Transverse colon (tissue), 4 donors: ENCODE data around the gene TMEM129.

Source experiments
- EP300 ChIP-seq: sonication (generic); formaldehyde crosslinking; IDR thresholded peaks from one replicate; pipeline ENCODE4 v1.6.1; 2017; ENCODE audit warnings: antibody characterized with exemption, low read depth
- POLR2A ChIP-seq: fragments of 450-650 bp; IDR thresholded peaks from one replicate; pipeline ENCODE4 v1.6.1; 2016; ENCODE audit warnings: antibody characterized with exemption, mild to moderate bottlenecking, moderate library complexity
- POLR2AphosphoS5 ChIP-seq, 3 donors: sonication (generic); formaldehyde crosslinking; IDR thresholded peaks; one replicate each; pipeline ENCODE4 v1.6.1; 2016; ENCODE audit warnings: antibody characterized with exemption in 3 of 3
- TF ChIP-seq, protein P1 (sequence below), 5 experiments: fragments of 200-600 bp in 3 of 5; fragments of 450-650 bp in 2 of 5; sonication (generic) in 3 of 5; IDR thresholded peaks; 1 replicate in 2 of 5; 2 replicates in 3 of 5; pipeline ENCODE4 v1.5.1; 2016 to 2017; ENCODE audit warnings: antibody characterized with exemption in 5 of 5, inconsistent platforms in 3 of 5, mild to moderate bottlenecking in 2 of 5, moderate library complexity in 1 of 5

DNA sequence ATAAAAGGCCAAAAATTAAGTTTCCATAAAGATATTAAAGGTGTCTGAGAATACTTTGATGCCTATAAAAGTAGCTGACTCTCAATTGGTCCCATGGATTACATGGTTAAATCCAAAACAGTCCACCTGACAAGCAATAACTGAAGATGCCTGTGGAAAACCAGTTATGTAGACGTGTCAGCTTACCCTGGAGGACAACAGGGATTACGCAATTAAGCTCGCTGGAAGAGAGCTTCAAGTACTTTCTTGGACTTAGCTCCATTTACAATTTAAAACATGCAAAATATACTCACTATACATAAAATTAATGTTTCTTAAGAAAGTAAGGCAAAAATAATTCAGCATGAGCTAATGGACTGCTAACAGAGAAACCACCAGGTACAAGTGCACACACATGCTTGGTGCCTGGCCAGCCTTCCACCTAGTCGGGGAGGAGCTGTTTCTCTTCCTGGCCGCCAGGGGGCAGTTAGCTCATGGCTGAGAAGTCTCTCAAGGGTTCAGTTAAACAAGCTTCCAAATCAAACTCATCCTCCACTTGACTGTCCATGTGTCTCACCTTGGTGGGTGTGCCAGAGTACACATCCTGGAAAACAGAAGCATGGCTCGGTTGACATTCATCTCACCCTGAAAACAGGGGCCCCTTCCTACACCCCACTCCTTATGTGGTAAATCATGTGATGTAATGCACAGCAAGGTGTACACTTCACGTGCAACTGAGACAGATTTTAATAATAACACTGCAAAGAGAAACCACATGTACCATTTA, 27.8 kb downstream of the TMEM129 start:
- TF ChIP-seq POLR2A (no peak), EP300 (no peak), POLR2AphosphoS5 (IDR thresholded peaks at IDR 0.05) (no peak)
- TF ChIP-seq, protein P1, sequence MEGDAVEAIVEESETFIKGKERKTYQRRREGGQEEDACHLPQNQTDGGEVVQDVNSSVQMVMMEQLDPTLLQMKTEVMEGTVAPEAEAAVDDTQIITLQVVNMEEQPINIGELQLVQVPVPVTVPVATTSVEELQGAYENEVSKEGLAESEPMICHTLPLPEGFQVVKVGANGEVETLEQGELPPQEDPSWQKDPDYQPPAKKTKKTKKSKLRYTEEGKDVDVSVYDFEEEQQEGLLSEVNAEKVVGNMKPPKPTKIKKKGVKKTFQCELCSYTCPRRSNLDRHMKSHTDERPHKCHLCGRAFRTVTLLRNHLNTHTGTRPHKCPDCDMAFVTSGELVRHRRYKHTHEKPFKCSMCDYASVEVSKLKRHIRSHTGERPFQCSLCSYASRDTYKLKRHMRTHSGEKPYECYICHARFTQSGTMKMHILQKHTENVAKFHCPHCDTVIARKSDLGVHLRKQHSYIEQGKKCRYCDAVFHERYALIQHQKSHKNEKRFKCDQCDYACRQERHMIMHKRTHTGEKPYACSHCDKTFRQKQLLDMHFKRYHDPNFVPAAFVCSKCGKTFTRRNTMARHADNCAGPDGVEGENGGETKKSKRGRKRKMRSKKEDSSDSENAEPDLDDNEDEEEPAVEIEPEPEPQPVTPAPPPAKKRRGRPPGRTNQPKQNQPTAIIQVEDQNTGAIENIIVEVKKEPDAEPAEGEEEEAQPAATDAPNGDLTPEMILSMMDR (IDR thresholded peaks at IDR 0.05): peak; percentile 89 to 93 (median 90)
